Measurements from ENCODE around the gene TTBK1.

TTBK1 gene

GRCh38 chr6:43268355-43268700 lies 25.0 kb downstream of the TTBK1 start:
- peaks cover 12% of the 10 kb centered on the region for H3K4me1 ChIP-seq
- H3K27me3 ChIP-seq = no peaks in the 10 kb centered on the region
- no peak overlapping the region for H3K4me3 ChIP-seq (ENCODE audit: low read depth, low read length)
- no peak for DNase-seq
- H3K36me3 ChIP-seq = no peaks in the 10 kb centered on the region
- TF ChIP-seq, protein P1, sequence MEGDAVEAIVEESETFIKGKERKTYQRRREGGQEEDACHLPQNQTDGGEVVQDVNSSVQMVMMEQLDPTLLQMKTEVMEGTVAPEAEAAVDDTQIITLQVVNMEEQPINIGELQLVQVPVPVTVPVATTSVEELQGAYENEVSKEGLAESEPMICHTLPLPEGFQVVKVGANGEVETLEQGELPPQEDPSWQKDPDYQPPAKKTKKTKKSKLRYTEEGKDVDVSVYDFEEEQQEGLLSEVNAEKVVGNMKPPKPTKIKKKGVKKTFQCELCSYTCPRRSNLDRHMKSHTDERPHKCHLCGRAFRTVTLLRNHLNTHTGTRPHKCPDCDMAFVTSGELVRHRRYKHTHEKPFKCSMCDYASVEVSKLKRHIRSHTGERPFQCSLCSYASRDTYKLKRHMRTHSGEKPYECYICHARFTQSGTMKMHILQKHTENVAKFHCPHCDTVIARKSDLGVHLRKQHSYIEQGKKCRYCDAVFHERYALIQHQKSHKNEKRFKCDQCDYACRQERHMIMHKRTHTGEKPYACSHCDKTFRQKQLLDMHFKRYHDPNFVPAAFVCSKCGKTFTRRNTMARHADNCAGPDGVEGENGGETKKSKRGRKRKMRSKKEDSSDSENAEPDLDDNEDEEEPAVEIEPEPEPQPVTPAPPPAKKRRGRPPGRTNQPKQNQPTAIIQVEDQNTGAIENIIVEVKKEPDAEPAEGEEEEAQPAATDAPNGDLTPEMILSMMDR (IDR thresholded peaks at IDR 0.05; ENCODE audit: low read depth, low read length) = no peak
- no peaks in the 10 kb centered on the region for H3K9me3 ChIP-seq

- H3K4me3 ChIP-seq (ENCODE audit: low read depth, low read length) = no peak overlapping the region; the same call in 1 of the 2 replicates
- H3K27me3 ChIP-seq = no peaks in the 10 kb centered on the region
- no peaks in the 10 kb centered on the region for H3K9me3 ChIP-seq
Measured at GRCh38 chr6:43268782-43269272, 25.5 kb downstream of the TTBK1 start.

DNA sequence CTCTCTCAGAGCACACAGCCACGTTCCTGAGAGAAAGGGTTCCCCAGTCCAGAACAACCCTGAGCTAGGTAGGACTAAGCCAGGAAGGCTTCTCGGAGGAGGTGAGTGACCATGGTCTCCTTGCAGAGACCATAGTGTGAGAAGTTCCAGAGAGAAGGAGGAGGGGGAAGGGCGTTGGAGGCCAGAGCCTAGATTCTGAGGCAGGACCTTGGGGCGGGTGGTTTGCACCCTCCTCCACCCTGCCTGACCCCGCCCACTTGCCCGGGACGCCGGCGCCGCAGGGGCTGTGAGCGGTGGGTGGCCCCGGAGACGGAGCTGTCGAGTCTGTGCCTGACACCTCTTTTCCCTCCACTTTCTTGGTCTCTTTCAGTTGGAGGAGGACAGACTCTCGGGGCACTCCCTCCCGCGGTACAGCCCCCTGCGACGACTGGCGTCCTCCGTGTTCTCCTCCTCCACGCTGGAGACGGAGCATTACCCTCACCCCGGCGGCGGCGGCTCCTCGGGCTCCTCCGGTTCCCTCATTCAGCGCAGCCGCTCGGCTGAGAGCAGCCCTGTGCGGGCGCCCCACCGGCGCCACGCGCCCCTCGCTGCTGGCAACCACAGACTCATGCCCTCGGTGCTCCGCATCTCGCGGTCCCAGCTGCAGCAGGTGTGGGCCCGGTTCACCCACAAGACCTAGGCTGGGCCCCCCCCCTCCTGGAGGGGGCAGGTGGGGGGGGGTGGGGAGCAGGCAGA lies 26.2 kb downstream of the TTBK1 start:
- peak; percentile 42 for DNase-seq
- TF ChIP-seq, protein P1 (IDR thresholded peaks at IDR 0.05; ENCODE audit: low read depth, low read length) = no peak
- Histone ChIP-seq H3K4me1 (peaks cover 12% of the 10 kb centered on the region), H3K4me3 (ENCODE audit: low read depth, low read length) (peak overlapping the region; percentile 38), H3K9me3 (no peaks in the 10 kb centered on the region), H3K36me3 (no peaks in the 10 kb centered on the region), H3K27me3 (peaks cover 2% of the 10 kb centered on the region; the same call in 1 of the 2 replicates)

More at GRCh38 chr6:43268782-43269272, 25.5 kb downstream of the TTBK1 start:
- DNase-seq = no peak
- TF ChIP-seq, protein P1 (IDR thresholded peaks at IDR 0.05; ENCODE audit: low read depth, low read length) = no peak
- no peaks in the 10 kb centered on the region for H3K36me3 ChIP-seq
- H3K4me1 ChIP-seq = peaks cover 12% of the 10 kb centered on the region

GRCh38 chr6:43271103-43271815 lies 28.0 kb downstream of the TTBK1 start:
- H3K4me3 ChIP-seq (ENCODE audit: low read depth, low read length) = no peak overlapping the region
- TF ChIP-seq, protein P1 (IDR thresholded peaks at IDR 0.05; ENCODE audit: low read depth, low read length) = no peak
- no peaks in the 10 kb centered on the region for H3K9me3 ChIP-seq
- DNase-seq = no peak
- peaks cover 8% of the 10 kb centered on the region; the same call in 1 of the 2 replicates for H3K27me3 ChIP-seq
- H3K36me3 ChIP-seq = no peaks in the 10 kb centered on the region
- H3K4me1 ChIP-seq = peaks cover 12% of the 10 kb centered on the region

DNA sequence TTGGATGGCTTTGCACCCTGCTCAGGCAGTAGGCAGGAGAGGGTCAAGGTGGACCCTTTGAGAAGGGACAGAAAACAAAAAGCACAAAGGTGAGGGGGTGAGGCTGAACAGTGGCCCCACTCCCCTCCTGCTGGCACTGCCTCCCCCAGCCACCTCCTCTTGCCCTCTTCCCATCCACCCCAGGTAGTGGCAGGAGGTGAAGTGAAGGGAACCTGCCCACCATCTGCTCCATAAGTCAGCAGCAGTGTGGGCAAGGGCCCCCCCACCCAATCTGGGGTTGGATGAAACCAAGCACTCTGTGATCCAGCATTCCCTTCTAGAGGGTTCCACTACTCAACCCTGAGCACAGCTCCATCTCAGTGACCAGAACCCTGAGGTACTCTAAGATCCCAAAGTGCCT lies 28.7 kb downstream of the TTBK1 start:
- Histone ChIP-seq H3K9me3 (no peaks in the 10 kb centered on the region), H3K36me3 (no peaks in the 10 kb centered on the region), H3K4me1 (peaks cover 12% of the 10 kb centered on the region), H3K27me3 (peaks cover 8% of the 10 kb centered on the region; the same call in 1 of the 2 replicates), H3K4me3 (ENCODE audit: low read depth, low read length) (no peak overlapping the region)
- no peak for DNase-seq
- TF ChIP-seq, protein P1 (IDR thresholded peaks at IDR 0.05; ENCODE audit: low read depth, low read length) = no peak

GRCh38 chr6:43273707-43274106 lies 30.4 kb downstream of the TTBK1 start:
- peaks cover 4% of the 10 kb centered on the region for H3K4me1 ChIP-seq
- no peaks in the 10 kb centered on the region for H3K9me3 ChIP-seq
- no peak overlapping the region for H3K4me3 ChIP-seq (ENCODE audit: low read depth, low read length)
- TF ChIP-seq, protein P1 (IDR thresholded peaks at IDR 0.05; ENCODE audit: low read depth, low read length) = no peak
- no peaks in the 10 kb centered on the region for H3K36me3 ChIP-seq
- no peak for DNase-seq
- peaks cover 8% of the 10 kb centered on the region; the same call in 1 of the 2 replicates for H3K27me3 ChIP-seq

All from BE2C (cell line).